Measurements from ENCODE around the gene HNRNPC.
"Not testable (repeated sequence)": the region's sequence is repeated elsewhere in the genome, so short reads cannot be mapped to it uniquely, and the experiment has no call there.

Gene HNRNPC

GRCh38 chr14:21185491-21185890, 83.8 kb downstream of the HNRNPC start:
- no peak for DNase-seq

GRCh38 chr14:21184254-21184653, 85.0 kb downstream of the HNRNPC start:
- no peak for DNase-seq

- no peak for DNase-seq
These were observed 87.1 kb downstream of the HNRNPC start for GRCh38 chr14:21182166-21182565.

- no peak for DNase-seq
These were observed 98.1 kb downstream of the HNRNPC start for GRCh38 chr14:21171128-21171527.

- no peak for DNase-seq
These were observed 99.7 kb downstream of the HNRNPC start for GRCh38 chr14:21169573-21169972.

GRCh38 chr14:21168055-21168454, 101.2 kb downstream of the HNRNPC start:
- DNase-seq, result no peak

- not testable (repeated sequence) for DNase-seq
These were observed 103.6 kb downstream of the HNRNPC start for GRCh38 chr14:21165670-21166069.

- DNase-seq, result not testable (repeated sequence)
These were observed 104.1 kb downstream of the HNRNPC start for GRCh38 chr14:21165002-21165605.

- no peak for DNase-seq
These were observed 105.4 kb downstream of the HNRNPC start for GRCh38 chr14:21163871-21164291.

GRCh38 chr14:21162081-21162480, 107.2 kb downstream of the HNRNPC start:
- no peak for DNase-seq

- DNase-seq, result no peak
These were observed 109.1 kb downstream of the HNRNPC start for GRCh38 chr14:21160061-21160610.

All from SW 1271 (cell line).